ENCODE measurements around the gene C1QTNF8. TPM values are rescaled to one million over a fixed set of nuclear protein-coding genes. Genes with fewer than 3 reads are reported as not detected.

Gene C1QTNF8
- total and polyA plus RNA-seq, 2 of the 13 experiments (the other 11 are each of a cell fraction or from before 2014, with no cell fraction given) = 0.09 TPM; not detected in 1

GRCh38 chr16:1076801-1077576 lies 19.1 kb downstream of the C1QTNF8 start (continued):
- peak; percentile 66 for TF ChIP-seq FOXP4 (CRISPR knock-in tag; IDR thresholded peaks at IDR 0.05)
- no peak for TF ChIP-seq TBX3 (IDR thresholded peaks at IDR 0.05; ENCODE audit: borderline replicate concordance)
- no peak for TF ChIP-seq CHD2 (IDR thresholded peaks at IDR 0.05; ENCODE audit: low read depth, low read length)
- TF ChIP-seq, protein P1, sequence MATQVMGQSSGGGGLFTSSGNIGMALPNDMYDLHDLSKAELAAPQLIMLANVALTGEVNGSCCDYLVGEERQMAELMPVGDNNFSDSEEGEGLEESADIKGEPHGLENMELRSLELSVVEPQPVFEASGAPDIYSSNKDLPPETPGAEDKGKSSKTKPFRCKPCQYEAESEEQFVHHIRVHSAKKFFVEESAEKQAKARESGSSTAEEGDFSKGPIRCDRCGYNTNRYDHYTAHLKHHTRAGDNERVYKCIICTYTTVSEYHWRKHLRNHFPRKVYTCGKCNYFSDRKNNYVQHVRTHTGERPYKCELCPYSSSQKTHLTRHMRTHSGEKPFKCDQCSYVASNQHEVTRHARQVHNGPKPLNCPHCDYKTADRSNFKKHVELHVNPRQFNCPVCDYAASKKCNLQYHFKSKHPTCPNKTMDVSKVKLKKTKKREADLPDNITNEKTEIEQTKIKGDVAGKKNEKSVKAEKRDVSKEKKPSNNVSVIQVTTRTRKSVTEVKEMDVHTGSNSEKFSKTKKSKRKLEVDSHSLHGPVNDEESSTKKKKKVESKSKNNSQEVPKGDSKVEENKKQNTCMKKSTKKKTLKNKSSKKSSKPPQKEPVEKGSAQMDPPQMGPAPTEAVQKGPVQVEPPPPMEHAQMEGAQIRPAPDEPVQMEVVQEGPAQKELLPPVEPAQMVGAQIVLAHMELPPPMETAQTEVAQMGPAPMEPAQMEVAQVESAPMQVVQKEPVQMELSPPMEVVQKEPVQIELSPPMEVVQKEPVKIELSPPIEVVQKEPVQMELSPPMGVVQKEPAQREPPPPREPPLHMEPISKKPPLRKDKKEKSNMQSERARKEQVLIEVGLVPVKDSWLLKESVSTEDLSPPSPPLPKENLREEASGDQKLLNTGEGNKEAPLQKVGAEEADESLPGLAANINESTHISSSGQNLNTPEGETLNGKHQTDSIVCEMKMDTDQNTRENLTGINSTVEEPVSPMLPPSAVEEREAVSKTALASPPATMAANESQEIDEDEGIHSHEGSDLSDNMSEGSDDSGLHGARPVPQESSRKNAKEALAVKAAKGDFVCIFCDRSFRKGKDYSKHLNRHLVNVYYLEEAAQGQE (IDR thresholded peaks at IDR 0.05; ENCODE audit: borderline replicate concordance in 1 of 2, low read depth in 1 of 2, low read length in 2 of 2) = no peak
- TF ChIP-seq, protein P2, sequence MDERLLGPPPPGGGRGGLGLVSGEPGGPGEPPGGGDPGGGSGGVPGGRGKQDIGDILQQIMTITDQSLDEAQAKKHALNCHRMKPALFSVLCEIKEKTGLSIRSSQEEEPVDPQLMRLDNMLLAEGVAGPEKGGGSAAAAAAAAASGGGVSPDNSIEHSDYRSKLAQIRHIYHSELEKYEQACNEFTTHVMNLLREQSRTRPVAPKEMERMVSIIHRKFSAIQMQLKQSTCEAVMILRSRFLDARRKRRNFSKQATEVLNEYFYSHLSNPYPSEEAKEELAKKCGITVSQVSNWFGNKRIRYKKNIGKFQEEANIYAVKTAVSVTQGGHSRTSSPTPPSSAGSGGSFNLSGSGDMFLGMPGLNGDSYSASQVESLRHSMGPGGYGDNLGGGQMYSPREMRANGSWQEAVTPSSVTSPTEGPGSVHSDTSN (CRISPR knock-in tag; IDR thresholded peaks at IDR 0.05) = no peak
- peak; percentile 60; the same call in 1 of the 2 replicates for TF ChIP-seq ARNT2 (CRISPR knock-in tag; IDR thresholded peaks at IDR 0.05; ENCODE audit: low read depth)
- TF ChIP-seq ZNF224 (CRISPR knock-in tag; IDR thresholded peaks at IDR 0.05) = 0 out of 2 replicates have a peak, but pooled peaks have one; percentile 51
- peak; percentile 37; the same call in 1 of the 2 replicates for TF ChIP-seq CREM (IDR thresholded peaks at IDR 0.05)
- no peak for TF ChIP-seq CREM (CRISPR knock-in tag; IDR thresholded peaks at IDR 0.05)
- TF ChIP-seq NR2F6 (IDR thresholded peaks at IDR 0.05) = peak; percentile 86
- TF ChIP-seq NR2F6 (CRISPR knock-in tag; IDR thresholded peaks at IDR 0.05) = peak; percentile 97
- TF ChIP-seq, protein P3, sequence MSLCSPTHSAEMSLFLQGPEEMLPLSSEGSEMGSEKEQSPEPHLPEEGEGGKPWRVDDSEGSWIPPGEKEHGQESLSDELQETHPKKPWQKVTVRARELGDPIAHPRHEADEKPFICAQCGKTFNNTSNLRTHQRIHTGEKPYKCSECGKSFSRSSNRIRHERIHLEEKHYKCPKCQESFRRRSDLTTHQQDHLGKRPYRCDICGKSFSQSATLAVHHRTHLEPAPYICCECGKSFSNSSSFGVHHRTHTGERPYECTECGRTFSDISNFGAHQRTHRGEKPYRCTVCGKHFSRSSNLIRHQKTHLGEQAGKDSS (CRISPR knock-in tag; IDR thresholded peaks at IDR 0.05; ENCODE audit: borderline replicate concordance, low read depth) = peak; percentile 69; the same call in 1 of the 2 replicates
- no peak for TF ChIP-seq FOXP1 (IDR thresholded peaks at IDR 0.05)
- TF ChIP-seq FOXP1 (CRISPR knock-in tag; IDR thresholded peaks at IDR 0.05) = peak; percentile 26
- no peak for TF ChIP-seq ETS1 (CRISPR knock-in tag; IDR thresholded peaks at IDR 0.05)
- TF ChIP-seq GPN1 (CRISPR knock-in tag; IDR thresholded peaks at IDR 0.05; ENCODE audit: borderline replicate concordance) = no peak
- no peak for TF ChIP-seq ZNF446 (CRISPR knock-in tag; IDR thresholded peaks at IDR 0.05)
- TF ChIP-seq IKZF4 (CRISPR knock-in tag; IDR thresholded peaks at IDR 0.05; ENCODE audit: borderline replicate concordance, low read depth, not compliant biosample characterization) = peak; percentile 58
- TF ChIP-seq CENPT (CRISPR knock-in tag; IDR thresholded peaks at IDR 0.05; ENCODE audit: low read depth) = no peak
